Activated CD4-positive, alpha-beta memory T cell treated with anti-CD3 and anti-CD28 coated beads, Interleukin-2, amount 10 ng/mL, durations not matched to agents 7 days and 5 days (primary cell): ENCODE measurements around the gene MMP14. TPM values are rescaled to one million over a fixed set of nuclear protein-coding genes. Genes with fewer than 3 reads are reported as not detected.
"Not testable (repeated sequence)": the region's sequence is repeated elsewhere in the genome, so short reads cannot be mapped to it uniquely, and the experiment has no call there.

Source experiments
- CTCF ChIA-PET: fragments of 350-600 bp; sonication (Branson Sonifier 250); formaldehyde crosslinking; loops from one replicate; lab custom pipeline; 2021; ENCODE audit warnings: antibody characterized with exemption, inconsistent platforms; lab: Charles Lee
- POLR2A ChIA-PET: fragments of 350-600 bp; sonication (Branson Sonifier 250); formaldehyde crosslinking; loops from one replicate; lab custom pipeline; 2021; ENCODE audit warnings: antibody characterized with exemption; lab: Charles Lee
- DNase-seq: peaks from one replicate; pipeline ENCODE4 v3.0.0-alpha.2; 2020
- H3K27ac Mint-ChIP-seq: one replicate; pipeline ENCODE4 v1.8.0; 2021; ENCODE audit warnings: mild to moderate bottlenecking, mixed read lengths
- H3K27me3 Mint-ChIP-seq: one replicate; pipeline ENCODE4 v1.8.0; 2021; ENCODE audit warnings: mixed read lengths
- H3K36me3 Mint-ChIP-seq: one replicate; pipeline ENCODE4 v1.8.0; 2021; ENCODE audit warnings: low read depth, mixed read lengths
- H3K4me1 Mint-ChIP-seq: one replicate; pipeline ENCODE4 v1.8.0; 2021; ENCODE audit warnings: mixed read lengths
- H3K4me3 Mint-ChIP-seq: one replicate; pipeline ENCODE4 v1.8.0; 2021; ENCODE audit warnings: mild to moderate bottlenecking, mixed read lengths
- H3K9me3 Mint-ChIP-seq: one replicate; pipeline ENCODE4 v1.8.0; 2021; ENCODE audit warnings: mixed read lengths
- total RNA-seq, 2 experiments: library from RNA; stranded (reverse); gene quantifications; one replicate each; pipeline ENCODE4 v1.2.3, GENCODE V29; 2021

The MMP14 gene
- total RNA-seq, 2 experiments from 2014 or later = 1.9 to 2.9 TPM

- peaks cover 15% of the 10 kb centered on the region for H3K27me3 Mint-ChIP-seq
Measured at GRCh38 chr14:22846811-22847307, 10.5 kb downstream of the MMP14 start.

DNA sequence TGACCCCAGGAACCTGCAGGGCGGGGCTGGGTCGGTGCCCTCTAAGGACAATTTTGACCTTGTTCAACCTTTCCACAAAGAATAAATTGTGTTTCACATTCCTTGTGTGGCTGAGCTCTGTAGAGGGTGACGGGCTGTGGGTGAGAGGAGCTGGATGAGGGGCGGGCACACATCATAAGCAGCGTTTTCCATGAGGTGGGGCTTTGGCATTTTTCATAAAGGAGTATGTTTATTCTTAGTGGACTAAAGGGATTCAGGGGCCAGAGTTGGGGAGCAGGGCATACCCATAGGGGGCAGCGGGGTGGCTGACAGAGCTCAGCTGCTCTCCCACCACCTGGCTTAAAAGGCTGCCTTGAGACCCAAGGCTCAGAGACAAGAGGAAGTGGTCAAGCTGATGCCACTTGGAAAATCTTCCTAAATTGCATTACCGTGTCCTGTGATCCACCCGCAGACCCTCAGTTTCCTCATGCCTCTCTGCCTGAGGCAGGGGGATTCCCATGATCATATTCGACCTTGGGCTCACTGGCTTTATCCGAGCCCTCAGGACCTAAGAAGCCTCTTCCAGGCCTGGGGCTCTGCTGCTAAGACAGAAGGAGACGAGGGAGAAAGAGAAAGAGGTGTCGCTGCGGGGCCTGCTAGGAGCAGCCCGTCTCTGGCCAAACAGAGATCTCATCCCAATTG lies 11.4 kb downstream of the MMP14 start:
- POLR2A ChIA-PET = no interaction called here
- peaks cover 15% of the 10 kb centered on the region for H3K27me3 Mint-ChIP-seq
- peaks cover 17% of the 10 kb centered on the region for H3K4me1 Mint-ChIP-seq
- CTCF ChIA-PET = interaction anchor here (1.2 to 1.7 kb wide), 2 partner anchors 25 to 82 kb away, joined by 3 to 4 read pairs; partner anchors contain the start of gene PRMT5
- H3K27ac Mint-ChIP-seq = no peak overlapping the region
- no peaks in the 10 kb centered on the region for H3K9me3 Mint-ChIP-seq
- H3K36me3 Mint-ChIP-seq = no peaks in the 10 kb centered on the region
- DNase-seq = no peak
- no peak overlapping the region for H3K4me3 Mint-ChIP-seq

More at GRCh38 chr14:22846811-22847307, 10.5 kb downstream of the MMP14 start:
- no peaks in the 10 kb centered on the region for H3K36me3 Mint-ChIP-seq
- no peaks in the 10 kb centered on the region for H3K9me3 Mint-ChIP-seq
- peaks cover 13% of the 10 kb centered on the region for H3K4me1 Mint-ChIP-seq
- ChIA-PET CTCF (interaction anchor here (1.2 to 1.7 kb wide), 2 partner anchors 24 to 83 kb away, joined by 3 to 4 read pairs; partner anchors contain the start of gene PRMT5), POLR2A (interaction anchor here (1.6 kb wide), 1 partner anchor 276 kb away, joined by 3 read pairs; no protein-coding TSS in a partner anchor)
- H3K27ac Mint-ChIP-seq = no peak overlapping the region
- H3K4me3 Mint-ChIP-seq = no peak overlapping the region
- no peak for DNase-seq

DNA sequence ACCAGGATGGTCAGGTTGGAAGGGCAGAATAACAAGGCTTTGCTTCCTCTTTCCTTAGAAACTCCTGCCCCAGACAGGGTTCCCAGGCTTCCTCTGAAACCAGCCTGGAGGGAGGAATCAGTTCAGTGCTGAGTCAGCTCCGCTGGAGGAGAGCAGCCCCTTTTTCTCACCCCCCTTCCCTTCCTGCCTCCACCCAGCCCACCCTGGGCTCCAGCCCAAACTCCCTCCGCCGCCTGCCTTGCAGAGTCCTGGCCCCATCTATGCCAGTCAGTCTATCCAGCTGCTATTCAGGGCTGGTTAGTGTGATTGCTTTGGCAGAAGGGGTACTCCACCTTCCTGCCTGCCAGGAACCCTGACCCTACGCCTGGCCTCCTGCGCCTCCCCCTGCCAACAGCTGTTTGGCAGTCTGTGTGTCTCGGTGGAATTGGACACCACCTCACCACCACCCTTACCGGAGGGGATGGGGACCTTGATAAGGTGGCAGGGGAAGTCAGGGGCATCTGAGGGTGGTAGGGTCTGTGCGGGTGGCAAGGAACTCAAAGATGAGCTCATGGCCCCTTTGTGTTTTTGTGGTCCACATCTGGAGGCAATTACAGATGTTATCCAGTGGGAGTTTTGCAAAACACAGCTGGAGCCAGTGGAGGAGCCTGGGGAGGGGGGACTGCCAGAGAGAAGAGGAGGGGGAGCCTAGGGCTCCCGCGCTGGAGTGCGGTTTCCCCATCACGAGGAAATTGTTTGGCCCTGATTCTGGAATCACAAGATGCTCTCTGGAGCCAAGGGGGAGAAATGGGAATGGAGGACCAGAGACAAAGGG lies 12.2 kb downstream of the MMP14 start:
- no peak overlapping the region for H3K27ac Mint-ChIP-seq
- H3K4me1 Mint-ChIP-seq = peaks cover 24% of the 10 kb centered on the region
- DNase-seq = no peak
- H3K27me3 Mint-ChIP-seq = peaks cover 13% of the 10 kb centered on the region
- no peak overlapping the region for H3K4me3 Mint-ChIP-seq
- ChIA-PET CTCF (interaction anchor here (1.2 to 7.9 kb wide), 3 partner anchors 24 to 81 kb away, joined by 3 to 195 read pairs (median 4); partner anchors contain the start of gene PRMT5), POLR2A (interaction anchor here (0.9 to 1.5 kb wide), 3 partner anchors 10 to 40 kb away, joined by 3 to 5 read pairs (median 4); no protein-coding TSS in a partner anchor)
- no peaks in the 10 kb centered on the region for H3K36me3 Mint-ChIP-seq
- H3K9me3 Mint-ChIP-seq = no peaks in the 10 kb centered on the region

DNA sequence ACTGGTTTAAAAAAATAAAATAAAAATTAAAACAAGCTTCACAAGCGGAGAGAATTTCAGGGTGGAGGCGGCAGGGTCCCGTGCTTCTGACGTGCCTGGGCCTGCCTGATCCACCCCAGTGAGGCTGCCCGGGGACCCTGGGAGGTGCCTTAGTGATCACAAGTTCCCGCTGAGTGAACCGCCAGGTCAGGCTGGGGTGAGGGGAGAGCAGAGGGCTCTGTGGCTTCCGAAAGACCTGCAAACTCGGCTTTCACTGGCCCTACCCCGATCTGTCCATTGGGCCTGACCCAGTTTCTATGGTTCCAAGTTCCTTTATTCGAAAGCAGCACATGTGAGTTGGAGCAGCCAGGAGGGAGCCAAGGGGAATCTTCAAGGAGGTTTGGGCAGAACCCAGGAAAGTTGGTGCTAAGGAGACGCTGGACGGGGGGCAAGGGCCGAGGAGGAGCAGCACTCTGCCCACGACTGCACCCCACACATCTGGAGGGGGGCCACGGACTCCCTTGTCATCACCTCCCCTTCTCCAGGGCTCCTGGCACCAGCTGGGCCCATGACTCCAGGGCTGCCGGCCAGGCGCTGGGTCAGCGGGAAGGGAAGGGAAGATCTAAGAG lies 12.9 kb downstream of the MMP14 start:
- Mint-ChIP-seq H3K9me3 (no peaks in the 10 kb centered on the region), H3K4me1 (peaks cover 27% of the 10 kb centered on the region), H3K27ac (no peak overlapping the region), H3K36me3 (no peaks in the 10 kb centered on the region), H3K27me3 (peaks cover 13% of the 10 kb centered on the region), H3K4me3 (no peak overlapping the region)
- ChIA-PET POLR2A (interaction anchor here (0.9 to 1.5 kb wide), 4 partner anchors 10 to 39 kb away, joined by 3 to 5 read pairs (median 4); no protein-coding TSS in a partner anchor), CTCF (interaction anchor here (0.7 to 7.9 kb wide), 2 partner anchors 9 to 25 kb away, joined by 3 to 195 read pairs; no protein-coding TSS in a partner anchor)
- DNase-seq = no peak

DNA sequence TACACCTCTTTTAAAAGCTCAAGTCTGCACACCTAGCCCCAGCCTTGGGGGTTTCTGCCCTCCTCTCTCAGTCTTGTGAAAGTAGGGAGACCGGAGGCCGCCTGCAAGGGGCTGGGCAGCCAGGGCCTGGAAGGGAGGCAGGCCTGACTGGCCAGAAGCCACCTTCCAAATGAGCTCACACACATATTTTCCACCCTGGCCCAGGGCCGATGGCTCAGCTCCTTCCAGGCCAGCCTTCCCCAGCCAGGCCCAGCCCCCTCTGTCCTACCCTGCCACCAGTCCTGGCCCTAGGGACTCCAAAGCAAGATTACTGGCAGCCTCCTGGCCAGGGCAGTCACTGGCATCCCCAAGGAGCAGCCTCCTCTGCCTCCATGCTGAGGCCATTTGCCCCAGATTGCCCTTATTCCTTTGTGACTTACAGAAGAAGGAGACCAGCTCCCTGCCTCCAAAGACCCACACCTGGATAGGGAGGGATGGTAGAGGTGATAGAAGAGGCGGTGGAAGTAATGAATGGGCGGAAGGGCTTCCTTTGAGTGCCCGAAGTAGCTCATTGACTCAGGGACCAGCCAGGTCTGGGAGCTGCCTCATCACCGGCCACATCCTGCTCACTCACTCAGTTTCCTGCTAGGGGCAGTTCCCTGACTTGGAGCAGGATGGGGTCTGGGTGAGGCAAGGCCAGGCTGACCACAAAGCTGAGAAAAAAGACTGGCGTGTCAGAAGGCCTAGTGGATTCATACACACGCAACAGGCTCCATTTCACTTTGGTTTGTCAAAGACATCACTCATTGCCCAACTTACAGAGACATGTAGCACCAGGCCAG lies 14.8 kb downstream of the MMP14 start:
- Mint-ChIP-seq H3K9me3 (no peaks in the 10 kb centered on the region), H3K4me3 (no peak overlapping the region), H3K27ac (peak overlapping the region; percentile 63), H3K27me3 (peaks cover 19% of the 10 kb centered on the region), H3K4me1 (peaks cover 37% of the 10 kb centered on the region), H3K36me3 (peaks cover under 1% of the 10 kb centered on the region)
- ChIA-PET POLR2A (interaction anchor here (0.7 to 3.2 kb wide), 9 partner anchors 12 to 291 kb away, joined by 3 to 17 read pairs (median 5); partner anchors contain the start of genes LRP10, MRPL52, OXA1L and RBM23), CTCF (interaction anchor here (0.8 to 7.9 kb wide), 18 partner anchors 12 to 295 kb away, joined by 3 to 195 read pairs (median 10); partner anchors contain the start of genes DAD1, LRP10 and MMP14)
- peak; percentile 76 for DNase-seq

GRCh38 chr14:22852178-22852577 lies 15.8 kb downstream of the MMP14 start:
- not testable (repeated sequence) for H3K9me3 Mint-ChIP-seq

GRCh38 chr14:22852599-22852939 lies 16.2 kb downstream of the MMP14 start:
- ChIA-PET POLR2A (interaction anchor here (1.1 to 3.2 kb wide), 4 partner anchors 18 to 294 kb away, joined by 3 to 16 read pairs (median 6); partner anchors contain the start of genes LRP10 and RBM23), CTCF (interaction anchor here (0.6 to 7.9 kb wide), 33 partner anchors 11 to 689 kb away, joined by 3 to 195 read pairs (median 6); partner anchors contain the start of genes ABHD4, DAD1, HAUS4 and LRP10)
- DNase-seq = no peak
- peaks cover 43% of the 10 kb centered on the region for H3K4me1 Mint-ChIP-seq
- H3K27me3 Mint-ChIP-seq = peaks cover 23% of the 10 kb centered on the region
- H3K36me3 Mint-ChIP-seq = peaks cover 3% of the 10 kb centered on the region
- no peaks in the 10 kb centered on the region for H3K9me3 Mint-ChIP-seq
- H3K4me3 Mint-ChIP-seq = no peak overlapping the region
- H3K27ac Mint-ChIP-seq = peak overlapping the region; percentile 44

More at GRCh38 chr14:22852178-22852577, 15.8 kb downstream of the MMP14 start:
- not testable (repeated sequence) for H3K36me3 Mint-ChIP-seq, DNase-seq, H3K27ac Mint-ChIP-seq, H3K4me3 Mint-ChIP-seq
- CTCF ChIA-PET = interaction anchor here (0.6 to 7.9 kb wide), 32 partner anchors 11 to 296 kb away, joined by 3 to 195 read pairs (median 6); partner anchors contain the start of genes ABHD4, DAD1, HAUS4 and LRP10
- POLR2A ChIA-PET = interaction anchor here (1.1 to 3.2 kb wide), 4 partner anchors 19 to 294 kb away, joined by 3 to 16 read pairs (median 6); partner anchors contain the start of genes LRP10 and RBM23
- Mint-ChIP-seq H3K4me1 (peaks cover 39% of the 10 kb centered on the region), H3K27me3 (peaks cover 19% of the 10 kb centered on the region)

DNA sequence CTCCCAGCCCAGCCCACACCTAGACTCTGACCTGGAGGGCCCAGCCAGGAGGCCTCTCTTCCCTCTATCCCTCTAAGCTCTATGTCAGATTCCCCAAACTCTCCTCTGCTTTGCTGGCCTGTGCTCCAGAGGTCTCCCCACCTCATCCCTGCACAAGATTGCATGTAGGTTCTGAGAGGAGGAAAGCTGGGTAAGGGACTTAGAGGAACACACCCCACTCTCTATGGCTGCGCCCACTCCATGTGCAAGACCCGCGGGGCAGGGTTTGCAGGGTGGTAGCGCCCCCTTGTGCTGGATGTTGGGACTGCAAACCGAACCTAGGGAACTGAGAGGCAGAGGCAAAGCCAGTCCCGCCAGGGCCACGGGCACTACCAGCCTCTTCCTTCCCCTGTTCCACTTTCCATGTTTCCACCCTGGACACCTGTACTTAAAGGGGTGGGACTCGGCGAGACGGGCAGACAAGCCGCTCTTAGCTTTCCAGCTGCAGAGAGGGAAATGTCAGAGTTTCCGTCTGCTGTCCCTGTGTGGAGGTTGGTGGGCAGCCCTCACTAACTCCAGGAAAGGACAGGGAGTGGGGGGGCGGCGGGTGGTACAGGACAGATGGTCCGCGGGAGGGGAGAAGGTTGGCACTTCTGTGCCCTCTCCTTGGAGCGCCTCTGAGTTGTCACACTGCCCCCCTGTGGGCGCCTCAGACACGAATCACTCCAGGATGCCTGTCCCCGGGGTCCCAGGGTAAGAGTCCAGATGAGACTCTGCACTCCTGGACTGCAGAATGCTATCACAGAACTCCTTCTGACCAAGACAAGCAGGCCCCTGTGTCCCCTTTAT lies 16.8 kb downstream of the MMP14 start:
- ChIA-PET CTCF (interaction anchor here (0.6 to 7.9 kb wide), 37 partner anchors 7 to 690 kb away, joined by 3 to 195 read pairs (median 6); partner anchors contain the start of genes ABHD4, DAD1, HAUS4 and LRP10), POLR2A (interaction anchor here (0.6 to 3.2 kb wide), 6 partner anchors 18 to 295 kb away, joined by 3 to 16 read pairs (median 4); partner anchors contain the start of genes LRP10, MRPL52 and RBM23)
- Mint-ChIP-seq H3K36me3 (peaks cover 3% of the 10 kb centered on the region), H3K27ac (peak overlapping the region; percentile 44), H3K4me3 (peak overlapping the region; percentile 68), H3K4me1 (peaks cover 46% of the 10 kb centered on the region), H3K27me3 (peaks cover 23% of the 10 kb centered on the region), H3K9me3 (no peaks in the 10 kb centered on the region)
- peak; percentile 90 for DNase-seq

DNA sequence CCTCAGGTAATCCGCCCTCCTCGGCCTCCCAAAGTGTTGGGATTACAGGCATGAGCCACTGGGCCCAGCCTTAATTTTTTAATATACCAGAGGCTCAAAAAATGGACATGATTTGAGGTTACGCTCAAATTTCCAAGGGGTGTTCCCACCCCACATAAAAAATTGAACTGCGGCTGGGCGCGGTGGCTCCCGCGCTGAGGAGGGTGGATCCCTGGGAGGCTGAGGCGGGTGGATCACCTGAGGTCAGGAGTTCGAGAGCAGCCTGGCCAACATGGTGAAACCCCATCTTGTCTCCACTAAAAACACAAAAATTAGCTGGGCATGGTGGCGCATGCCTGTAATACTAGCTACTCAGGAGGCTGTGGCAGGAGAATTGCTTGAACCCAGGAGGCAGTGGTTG lies 17.9 kb downstream of the MMP14 start:
- POLR2A ChIA-PET = interaction anchor here (0.7 to 2.1 kb wide), 5 partner anchors 17 to 297 kb away, joined by 3 to 7 read pairs (median 5); no protein-coding TSS in a partner anchor
- DNase-seq, H3K27ac Mint-ChIP-seq, H3K4me3 Mint-ChIP-seq, H3K9me3 Mint-ChIP-seq, H3K36me3 Mint-ChIP-seq: not testable (repeated sequence)
- CTCF ChIA-PET = interaction anchor here (0.6 to 7.9 kb wide), 32 partner anchors 9 to 940 kb away, joined by 3 to 195 read pairs (median 5); partner anchors contain the start of genes DAD1, LRP10, MMP14 and MRPL52
- peaks cover 54% of the 10 kb centered on the region for H3K4me1 Mint-ChIP-seq
- peaks cover 21% of the 10 kb centered on the region for H3K27me3 Mint-ChIP-seq
